Gastroesophageal sphincter (tissue), 4 donors: ENCODE results near the gene PRPSAP1. TPM values are rescaled to one million over a fixed set of nuclear protein-coding genes. Genes with fewer than 3 reads are reported as not detected.

Experiments used
- ATAC-seq: fragments of 150-250 bp; one replicate; pipeline ENCODE4 v1.9.1; 2016; ENCODE audit warnings: mild to moderate bottlenecking, moderate library complexity
- H3K27ac ChIP-seq, 4 donors: fragments of 200-600 bp; sonication (generic) in 3 of 4; 1 replicate in 3 of 4; 2 replicates in 1 of 4; pipeline ENCODE4 v1.5.1; 2016 to 2019
- H3K27me3 ChIP-seq: fragments of 200-600 bp; sonication (generic); one replicate; pipeline ENCODE4 v1.5.1; 2019
- H3K36me3 ChIP-seq, 2 donors: fragments of 200-600 bp; sonication (generic); one replicate each; pipeline ENCODE4 v1.5.1; 2019; ENCODE audit warnings: control low read depth in 1 of 2
- H3K4me1 ChIP-seq, 3 donors: fragments of 200-600 bp; sonication (generic); 1 replicate in 2 of 3; 2 replicates in 1 of 3; pipeline ENCODE4 v1.5.1; 2016 to 2019; ENCODE audit warnings: control low read depth in 2 of 3
- H3K4me3 ChIP-seq, 2 donors: fragments of 200-600 bp; sonication (generic); one replicate each; pipeline ENCODE4 v1.5.1; 2019; ENCODE audit warnings: mild to moderate bottlenecking in 1 of 2, moderate library complexity in 1 of 2
- H3K9me3 ChIP-seq, 3 donors: fragments of 200-600 bp; sonication (generic); one replicate each; pipeline ENCODE4 v1.5.1; 2017 to 2019; ENCODE audit warnings: control low read depth in 2 of 3
- EP300 ChIP-seq: sonication (generic); formaldehyde crosslinking; IDR thresholded peaks from one replicate; pipeline ENCODE4 v1.6.1; 2017; ENCODE audit warnings: antibody characterized with exemption, mild to moderate bottlenecking
- POLR2A ChIP-seq, 2 donors: fragments of 450-650 bp; IDR thresholded peaks; one replicate each; pipeline ENCODE4 v1.6.1; 2017; ENCODE audit warnings: antibody characterized with exemption in 2 of 2, mild to moderate bottlenecking in 2 of 2, moderate library complexity in 1 of 2
- POLR2AphosphoS5 ChIP-seq: sonication (generic); formaldehyde crosslinking; IDR thresholded peaks from one replicate; pipeline ENCODE4 v1.6.1; 2017; ENCODE audit warnings: antibody characterized with exemption
- WGBS, 2 donors: methylation state at CpG; one replicate each; pipeline ENCODE4 v1.1.5; 2018; ENCODE audit warnings: low coverage in 1 of 2; 5-methylcytosine and 5-hydroxymethylcytosine counted together
- total RNA-seq, 4 donors: library from RNA; depleted of rRNA; stranded (reverse); fragments of >200 nt; gene quantifications; one replicate each; pipeline ENCODE4 v1.1.0, GENCODE V29; 2016
- TF ChIP-seq, protein P1 (sequence below), 4 experiments: fragments of 200-600 bp in 2 of 4; fragments of 450-650 bp in 2 of 4; sonication (generic) in 1 of 4; IDR thresholded peaks; one replicate each; pipeline ENCODE4 v1.5.1; 2017 to 2019; ENCODE audit warnings: antibody characterized with exemption in 4 of 4, mild to moderate bottlenecking in 2 of 4, moderate library complexity in 2 of 4

The PRPSAP1 gene
- total RNA-seq, 4 donors from 2014 or later = 44.7 to 48.5 (median 46.6) TPM

DNA sequence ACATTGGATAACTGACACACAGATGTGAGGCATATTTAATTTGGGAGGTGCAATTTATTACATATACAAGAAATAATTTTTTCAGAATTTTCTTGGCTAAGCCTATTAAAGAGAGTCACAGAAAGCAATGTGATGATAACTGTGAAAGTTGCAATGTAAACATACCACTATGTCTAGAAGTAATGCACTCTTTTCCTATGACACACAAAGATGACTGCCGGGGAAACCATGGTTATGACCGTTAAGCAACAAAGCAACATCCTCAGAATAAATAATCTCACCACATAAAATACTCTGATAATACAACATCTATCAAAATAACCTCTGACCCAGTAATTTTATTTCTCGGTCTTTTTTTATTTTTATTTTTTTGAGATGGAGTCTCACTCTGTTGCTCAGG is 35.1 kb downstream of the PRPSAP1 start:
- no peaks in the 10 kb centered on the region for H3K27me3 ChIP-seq
- peaks cover 0 to 6% (median 0%) of the 10 kb centered on the region in 3 donors for H3K4me1 ChIP-seq
- TF ChIP-seq POLR2A (IDR thresholded peaks at IDR 0.05) = no peak
- TF ChIP-seq, protein P1, sequence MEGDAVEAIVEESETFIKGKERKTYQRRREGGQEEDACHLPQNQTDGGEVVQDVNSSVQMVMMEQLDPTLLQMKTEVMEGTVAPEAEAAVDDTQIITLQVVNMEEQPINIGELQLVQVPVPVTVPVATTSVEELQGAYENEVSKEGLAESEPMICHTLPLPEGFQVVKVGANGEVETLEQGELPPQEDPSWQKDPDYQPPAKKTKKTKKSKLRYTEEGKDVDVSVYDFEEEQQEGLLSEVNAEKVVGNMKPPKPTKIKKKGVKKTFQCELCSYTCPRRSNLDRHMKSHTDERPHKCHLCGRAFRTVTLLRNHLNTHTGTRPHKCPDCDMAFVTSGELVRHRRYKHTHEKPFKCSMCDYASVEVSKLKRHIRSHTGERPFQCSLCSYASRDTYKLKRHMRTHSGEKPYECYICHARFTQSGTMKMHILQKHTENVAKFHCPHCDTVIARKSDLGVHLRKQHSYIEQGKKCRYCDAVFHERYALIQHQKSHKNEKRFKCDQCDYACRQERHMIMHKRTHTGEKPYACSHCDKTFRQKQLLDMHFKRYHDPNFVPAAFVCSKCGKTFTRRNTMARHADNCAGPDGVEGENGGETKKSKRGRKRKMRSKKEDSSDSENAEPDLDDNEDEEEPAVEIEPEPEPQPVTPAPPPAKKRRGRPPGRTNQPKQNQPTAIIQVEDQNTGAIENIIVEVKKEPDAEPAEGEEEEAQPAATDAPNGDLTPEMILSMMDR (IDR thresholded peaks at IDR 0.05) = no peak
- TF ChIP-seq EP300 = no peak
- TF ChIP-seq POLR2AphosphoS5 = no peak
- peaks cover 0 to 81% of the 10 kb centered on the region in 2 donors for H3K36me3 ChIP-seq
- no peak for ATAC-seq
- no peak overlapping the region for H3K4me3 ChIP-seq
- WGBS, 2 donors = 84 to 92% methylated on average over 3 of the region's 3 CpGs
- H3K9me3 ChIP-seq = no peaks in the 10 kb centered on the region
- no peak overlapping the region for H3K27ac ChIP-seq

DNA sequence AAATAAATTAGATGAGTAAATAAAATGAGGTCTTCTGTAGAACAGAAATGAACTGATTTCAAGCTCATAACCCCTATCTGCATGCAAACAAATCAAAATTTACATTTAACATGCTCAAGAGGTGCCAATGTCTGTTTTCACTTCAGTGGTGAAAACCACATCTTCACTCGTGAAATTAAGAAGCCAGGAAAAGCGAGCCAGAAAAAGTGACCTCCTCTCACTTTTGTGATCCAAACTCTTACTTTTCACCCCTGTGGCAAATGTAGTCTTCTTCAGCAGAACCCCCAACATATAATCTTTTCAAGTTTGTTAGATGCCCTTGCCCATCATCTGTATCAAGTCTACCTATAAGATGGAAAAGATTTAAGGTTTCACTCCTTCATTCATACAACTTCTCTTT is 36.2 kb downstream of the PRPSAP1 start:
- peaks cover 0 to 6% (median 0%) of the 10 kb centered on the region in 3 donors for H3K4me1 ChIP-seq
- 87 to 100% methylated on average over 2 of the region's 2 CpGs for WGBS, 2 donors
- no peak for ATAC-seq
- H3K27ac ChIP-seq = no peak overlapping the region
- H3K4me3 ChIP-seq = no peak overlapping the region
- no peaks in the 10 kb centered on the region for H3K27me3 ChIP-seq
- no peaks in the 10 kb centered on the region for H3K9me3 ChIP-seq
- peaks cover 0 to 81% of the 10 kb centered on the region in 2 donors for H3K36me3 ChIP-seq
- TF ChIP-seq, protein P1 (IDR thresholded peaks at IDR 0.05) = no peak
- no peak for TF ChIP-seq POLR2AphosphoS5
- no peak for TF ChIP-seq POLR2A (IDR thresholded peaks at IDR 0.05)
- no peak for TF ChIP-seq EP300

DNA sequence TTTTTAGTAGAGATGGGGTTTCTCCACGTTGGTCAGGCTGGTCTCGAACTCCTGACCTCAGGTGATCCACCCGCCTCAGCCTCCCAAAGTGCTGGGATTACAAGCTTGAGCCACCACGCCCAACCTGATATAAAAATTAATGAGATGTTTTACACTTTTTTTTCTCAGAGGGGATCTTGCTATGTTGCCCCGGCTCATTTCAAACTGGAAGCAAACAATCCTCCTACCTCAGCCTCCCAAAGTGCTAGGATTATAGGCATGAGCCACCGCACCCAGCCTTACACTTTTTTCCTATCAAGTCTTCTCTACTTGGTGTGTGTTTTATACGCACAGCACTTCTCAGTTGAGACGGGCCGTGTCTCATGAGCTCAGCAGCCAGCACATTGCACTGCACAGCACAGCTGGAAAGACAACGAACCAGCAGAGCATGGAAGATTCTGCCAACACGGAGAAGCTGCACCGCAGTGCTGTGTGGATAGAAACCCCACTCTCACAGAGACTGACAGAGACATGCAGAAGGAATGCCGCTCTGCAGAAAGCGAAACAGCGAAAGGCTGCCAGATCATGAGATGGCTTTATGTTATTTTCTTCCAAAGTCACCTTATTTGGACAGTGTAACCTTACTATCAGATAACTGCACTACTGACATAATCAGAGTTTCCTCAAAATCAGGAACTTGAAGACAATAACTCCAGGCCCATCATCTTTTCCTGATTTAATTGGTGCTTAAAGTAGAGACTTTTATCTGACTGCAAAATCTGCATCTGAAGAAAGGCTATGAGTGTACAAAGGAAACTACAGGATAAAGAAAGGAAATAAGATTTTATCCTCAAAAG is 39.1 kb downstream of the PRPSAP1 start:
- TF ChIP-seq, protein P1 (IDR thresholded peaks at IDR 0.05) = no peak
- TF ChIP-seq EP300 (no peak), POLR2A (IDR thresholded peaks at IDR 0.05) (no peak), POLR2AphosphoS5 (no peak)
- Histone ChIP-seq H3K4me3 (no peak overlapping the region), H3K9me3 (no peaks in the 10 kb centered on the region), H3K4me1 (peaks cover 0 to 1% (median 0%) of the 10 kb centered on the region in 3 donors), H3K27ac (peak overlapping the region in 2 of 4 donors; percentile 22 to 33), H3K36me3 (peaks cover 0 to 88% of the 10 kb centered on the region in 2 donors), H3K27me3 (no peaks in the 10 kb centered on the region)
- 69 to 87% methylated on average over 5 to 13 of the region's 15 CpGs for WGBS, 2 donors
- ATAC-seq = no peak

DNA sequence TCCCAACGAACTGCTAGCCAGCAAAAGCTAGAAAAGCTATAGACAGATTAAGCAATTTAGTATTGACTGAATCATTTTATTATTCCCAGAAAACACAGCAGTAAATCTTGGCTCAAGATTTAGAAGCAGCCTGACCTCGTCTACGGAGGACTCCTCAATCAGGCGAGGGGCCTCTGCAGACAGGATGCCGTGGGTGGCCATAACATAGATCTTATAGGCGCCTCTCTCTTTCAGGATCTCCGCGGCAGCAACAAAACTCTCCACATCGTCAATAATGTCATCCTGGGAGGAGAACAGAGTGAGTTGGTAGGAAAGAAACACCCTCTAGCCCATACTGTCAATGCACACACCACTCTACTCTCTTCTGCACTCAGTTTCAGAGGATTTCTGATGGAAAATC is 41.0 kb downstream of the PRPSAP1 start:
- 62 to 88% methylated on average over 5 to 9 of the region's 9 CpGs for WGBS, 2 donors
- H3K27me3 ChIP-seq = no peaks in the 10 kb centered on the region
- no peak for ATAC-seq

More for the DNA sequence above, 41.0 kb downstream of the PRPSAP1 start:
- peaks cover 0 to 86% of the 10 kb centered on the region in 2 donors for H3K36me3 ChIP-seq
- no peaks in the 10 kb centered on the region for H3K9me3 ChIP-seq
- no peak overlapping the region for H3K4me3 ChIP-seq
- TF ChIP-seq, protein P1 (IDR thresholded peaks at IDR 0.05) = no peak
- TF ChIP-seq POLR2AphosphoS5 (no peak), EP300 (no peak), POLR2A (IDR thresholded peaks at IDR 0.05) (no peak)
- H3K4me1 ChIP-seq = no peaks in the 10 kb centered on the region
- no peak overlapping the region for H3K27ac ChIP-seq
